K562 (cell line): ENCODE data around the gene SLC5A10.
"Not testable (repeated sequence)": the region's sequence is repeated elsewhere in the genome, so short reads cannot be mapped to it uniquely, and the experiment has no call there.

Experiments
- CEBPB ChIP-seq: fragments of 450-650 bp; IDR thresholded peaks from 2 replicates; pipeline ENCODE4 v1.6.1; 2016; ENCODE audit warnings: missing genetic modification characterization, missing compliant biosample characterization
- ZNF217 ChIP-seq: sonication (generic); formaldehyde crosslinking; IDR thresholded peaks from 2 replicates; pipeline ENCODE4 v1.8.0; 2022; ENCODE audit warnings: mild to moderate bottlenecking, missing genetic modification reagents

GRCh38 chr17:19062718-19063325 lies 110.9 kb downstream of the SLC5A10 start:
- TF ChIP-seq ZNF217 (CRISPR knock-in tag); CEBPB (tag): not testable (repeated sequence)
